ENCODE results near the gene DCD. TPM values are rescaled to one million over a fixed set of nuclear protein-coding genes. Genes with fewer than 3 reads are reported as not detected.

Gene DCD
- total RNA-seq, 2 donors from 2014 or later, result 6.5 TPM; not detected in 1

- no peaks in the 10 kb centered on the region for H3K27me3 ChIP-seq (replicated peaks; ENCODE audit: insufficient read depth)
- no peak for TF ChIP-seq CTCF (IDR thresholded peaks at IDR 0.05)
- ATAC-seq (ENCODE audit: insufficient number of reproducible peaks, low FRiP score, low read depth), result no peak
- H3K36me3 ChIP-seq, result no peaks in the 10 kb centered on the region
- no peaks in the 10 kb centered on the region for H3K4me1 ChIP-seq (ENCODE audit: control insufficient read depth in 1 of 2, low read depth in 2 of 2)
- no peak overlapping the region for H3K27ac ChIP-seq
- no peaks in the 10 kb centered on the region for H3K9me3 ChIP-seq
- DNase-seq (ENCODE audit: low spot score), result no peak
- H3K4me3 ChIP-seq, result no peak overlapping the region
Observed at GRCh38 chr12:54604436-54604835, 43.7 kb downstream of the DCD start.

GRCh38 chr12:54603872-54604271 is 44.3 kb downstream of the DCD start:
- Histone ChIP-seq H3K9me3 (no peaks in the 10 kb centered on the region), H3K36me3 (no peaks in the 10 kb centered on the region), H3K4me1 (ENCODE audit: control insufficient read depth in 1 of 2, low read depth in 2 of 2) (no peaks in the 10 kb centered on the region), H3K27ac (no peak overlapping the region), H3K4me3 (no peak overlapping the region), H3K27me3 (replicated peaks; ENCODE audit: insufficient read depth) (no peaks in the 10 kb centered on the region)
- no peak for TF ChIP-seq CTCF (IDR thresholded peaks at IDR 0.05)
- no peak for DNase-seq (ENCODE audit: low spot score)
- ATAC-seq (ENCODE audit: insufficient number of reproducible peaks, low FRiP score, low read depth), result no peak

GRCh38 chr12:54603173-54603814 is 44.9 kb downstream of the DCD start:
- ATAC-seq (ENCODE audit: insufficient number of reproducible peaks, low FRiP score, low read depth), result peak; percentile 82
- peak; percentile 21 for DNase-seq (ENCODE audit: low spot score)
- H3K36me3 ChIP-seq, result no peaks in the 10 kb centered on the region

GRCh38 chr12:54602661-54603060 is 45.5 kb downstream of the DCD start:
- no peak for DNase-seq (ENCODE audit: low spot score)
- Histone ChIP-seq H3K27ac (no peak overlapping the region), H3K36me3 (no peaks in the 10 kb centered on the region)

More at GRCh38 chr12:54603173-54603814, 44.9 kb downstream of the DCD start:
- H3K4me3 ChIP-seq, result no peak overlapping the region
- H3K27me3 ChIP-seq (replicated peaks; ENCODE audit: insufficient read depth), result no peaks in the 10 kb centered on the region
- TF ChIP-seq CTCF (IDR thresholded peaks at IDR 0.05), result peak; percentile 70
- no peaks in the 10 kb centered on the region for H3K4me1 ChIP-seq (ENCODE audit: control insufficient read depth in 1 of 2, low read depth in 2 of 2)
- no peaks in the 10 kb centered on the region for H3K9me3 ChIP-seq
- H3K27ac ChIP-seq, result no peak overlapping the region

GRCh38 chr12:54601841-54602240 is 46.3 kb downstream of the DCD start:
- Histone ChIP-seq H3K4me3 (no peak overlapping the region), H3K27me3 (replicated peaks; ENCODE audit: insufficient read depth) (no peaks in the 10 kb centered on the region), H3K4me1 (ENCODE audit: control insufficient read depth in 1 of 2, low read depth in 2 of 2) (no peaks in the 10 kb centered on the region), H3K36me3 (no peaks in the 10 kb centered on the region), H3K27ac (no peak overlapping the region), H3K9me3 (no peaks in the 10 kb centered on the region)
- no peak for ATAC-seq (ENCODE audit: insufficient number of reproducible peaks, low FRiP score, low read depth)
- TF ChIP-seq CTCF (IDR thresholded peaks at IDR 0.05), result no peak
- no peak for DNase-seq (ENCODE audit: low spot score)

More at GRCh38 chr12:54602661-54603060, 45.5 kb downstream of the DCD start:
- Histone ChIP-seq H3K9me3 (no peaks in the 10 kb centered on the region), H3K4me1 (ENCODE audit: control insufficient read depth in 1 of 2, low read depth in 2 of 2) (no peaks in the 10 kb centered on the region), H3K27me3 (replicated peaks; ENCODE audit: insufficient read depth) (no peaks in the 10 kb centered on the region), H3K4me3 (no peak overlapping the region)
- ATAC-seq (ENCODE audit: insufficient number of reproducible peaks, low FRiP score, low read depth), result no peak
- TF ChIP-seq CTCF (IDR thresholded peaks at IDR 0.05), result no peak
